Esophagus muscularis mucosa (tissue), 4 donors: ENCODE measurements around the gene ST6GALNAC3. TPM values are rescaled to one million over a fixed set of nuclear protein-coding genes. Genes with fewer than 3 reads are reported as not detected.

Source experiments
- DNase-seq: peaks from one replicate; pipeline ENCODE4 v3.0.0-alpha.2; 2017; ENCODE audit errors: extremely low spot score
- H3K27ac ChIP-seq, 4 donors: fragments of 200-600 bp; sonication (generic); replicated peaks in 1 of 4; 1 replicate in 3 of 4; 2 replicates in 1 of 4; pipeline ENCODE4 v1.5.1; 2016 to 2019; ENCODE audit warnings: mild to moderate bottlenecking in 1 of 4
- H3K27me3 ChIP-seq, 4 donors: fragments of 200-600 bp; sonication (generic); one replicate each; pipeline versions ENCODE4 v1.5.1 to v1.6.0; 2016 to 2019
- H3K36me3 ChIP-seq, 4 donors: fragments of 200-600 bp; sonication (generic); one replicate each; pipeline ENCODE4 v1.5.1; 2016 to 2019
- H3K4me1 ChIP-seq, 4 donors: fragments of 200-600 bp; sonication (generic); one replicate each; pipeline ENCODE4 v1.5.1; 2016 to 2019
- H3K4me3 ChIP-seq, 4 donors: fragments of 200-600 bp; sonication (generic); 1 replicate in 2 of 4; 2 replicates in 2 of 4; pipeline ENCODE4 v1.5.1; 2016 to 2019; ENCODE audit warnings: mild to moderate bottlenecking in 4 of 4, moderate library complexity in 1 of 4
- H3K9me3 ChIP-seq, 4 donors: fragments of 200-600 bp; sonication (generic); 1 replicate in 3 of 4; 2 replicates in 1 of 4; pipeline ENCODE4 v1.5.1; 2016 to 2019
- CTCF ChIP-seq, 3 experiments: fragments of 200-600 bp in 2 of 3; fragments of 450-650 bp in 1 of 3; sonication (generic) in 2 of 3; IDR thresholded peaks; one replicate each; pipeline ENCODE4 v1.5.1; 2017 to 2019; ENCODE audit warnings: antibody characterized with exemption in 3 of 3, mild to moderate bottlenecking in 2 of 3, moderate library complexity in 1 of 3
- EP300 ChIP-seq: sonication (generic); formaldehyde crosslinking; IDR thresholded peaks from one replicate; pipeline ENCODE4 v1.6.1; 2017; ENCODE audit warnings: antibody characterized with exemption
- POLR2A ChIP-seq: fragments of 450-650 bp; IDR thresholded peaks from one replicate; pipeline ENCODE4 v1.6.1; 2017; ENCODE audit warnings: antibody characterized with exemption, moderate library complexity, mild to moderate bottlenecking, low read depth
- POLR2AphosphoS5 ChIP-seq, 2 donors: sonication (generic); formaldehyde crosslinking; IDR thresholded peaks; one replicate each; pipeline ENCODE4 v1.6.1; 2017; ENCODE audit warnings: antibody characterized with exemption in 2 of 2
- WGBS: methylation state at CpG from one replicate; pipeline ENCODE4 v1.1.5; 2018; 5-methylcytosine and 5-hydroxymethylcytosine counted together
- intact Hi-C: fragments of 100-400 bp; cut with DNase I; formaldehyde crosslinking; loops from one replicate; pipeline ENCODE4 v1.15.1; 2023
- total RNA-seq, 4 donors: library from RNA; depleted of rRNA; stranded (reverse); fragments of >200 nt; gene quantifications; one replicate each; pipeline versions ENCODE4 v1.1.0 to v1.2.1, GENCODE V29; 2016

Gene ST6GALNAC3
- total RNA-seq, 4 donors from 2014 or later, result 2.1 to 6.8 (median 4.8) TPM

- no peaks in the 10 kb centered on the region for H3K27me3 ChIP-seq
- H3K27ac ChIP-seq, result no peak overlapping the region
- H3K4me1 ChIP-seq, result peaks cover 0 to 7% (median 0%) of the 10 kb centered on the region in 4 donors
- 21% methylated on average over 3 of the region's 3 CpGs for WGBS
- no peaks in the 10 kb centered on the region for H3K36me3 ChIP-seq
- no peak for DNase-seq
- intact Hi-C loops, result no loop called here
- peak; percentile 51 to 80 (median 78) for TF ChIP-seq CTCF (IDR thresholded peaks at IDR 0.05)
- no peak for TF ChIP-seq POLR2AphosphoS5 (IDR thresholded peaks at IDR 0.05)
- TF ChIP-seq EP300, result no peak
- no peak overlapping the region for H3K4me3 ChIP-seq
- no peaks in the 10 kb centered on the region for H3K9me3 ChIP-seq
Measured at GRCh38 chr1:76330991-76331603, 256.6 kb downstream of the ST6GALNAC3 start.

- peaks cover 0 to 14% (median 5%) of the 10 kb centered on the region in 4 donors for H3K4me1 ChIP-seq
- no peaks in the 10 kb centered on the region for H3K36me3 ChIP-seq
- DNase-seq, result no peak
- H3K9me3 ChIP-seq, result no peaks in the 10 kb centered on the region
- H3K4me3 ChIP-seq, result no peak overlapping the region
- TF ChIP-seq POLR2A, result no peak
- no peak for TF ChIP-seq EP300
- no peak for TF ChIP-seq POLR2AphosphoS5 (IDR thresholded peaks at IDR 0.05)
- TF ChIP-seq CTCF (IDR thresholded peaks at IDR 0.05), result no peak
- no peaks in the 10 kb centered on the region for H3K27me3 ChIP-seq
- no peak overlapping the region for H3K27ac ChIP-seq
- intact Hi-C loops, result no loop called here
Measured at GRCh38 chr1:76335882-76336281, 261.3 kb downstream of the ST6GALNAC3 start.

GRCh38 chr1:76336931-76337371 is 262.4 kb downstream of the ST6GALNAC3 start:
- no peak for TF ChIP-seq POLR2AphosphoS5 (IDR thresholded peaks at IDR 0.05)
- TF ChIP-seq CTCF (IDR thresholded peaks at IDR 0.05), result no peak
- no peak for TF ChIP-seq EP300
- no peak for TF ChIP-seq POLR2A

GRCh38 chr1:76337542-76338219 is 263.1 kb downstream of the ST6GALNAC3 start:
- Histone ChIP-seq H3K27ac (no peak overlapping the region), H3K4me3 (no peak overlapping the region), H3K27me3 (no peaks in the 10 kb centered on the region), H3K9me3 (no peaks in the 10 kb centered on the region), H3K36me3 (no peaks in the 10 kb centered on the region), H3K4me1 (peaks cover 0 to 10% (median 5%) of the 10 kb centered on the region in 4 donors)
- intact Hi-C loops, result no loop called here
- TF ChIP-seq CTCF (IDR thresholded peaks at IDR 0.05) (no peak), POLR2AphosphoS5 (IDR thresholded peaks at IDR 0.05) (no peak), POLR2A (no peak), EP300 (no peak)
- WGBS, result 90% methylated on average over 4 of the region's 7 CpGs
- no peak for DNase-seq

More at GRCh38 chr1:76336931-76337371, 262.4 kb downstream of the ST6GALNAC3 start:
- no peaks in the 10 kb centered on the region for H3K36me3 ChIP-seq
- peaks cover 0 to 10% (median 5%) of the 10 kb centered on the region in 4 donors for H3K4me1 ChIP-seq
- WGBS, result 41% methylated on average over 7 of the region's 8 CpGs
- H3K27ac ChIP-seq, result no peak overlapping the region
- no peak for DNase-seq
- H3K4me3 ChIP-seq, result no peak overlapping the region
- H3K27me3 ChIP-seq, result no peaks in the 10 kb centered on the region
- intact Hi-C loops, result no loop called here
- H3K9me3 ChIP-seq, result no peaks in the 10 kb centered on the region
